Measurements from ENCODE around the gene RAB11FIP4.
A peak's percentile ranks its signal among the peaks of the same experiment; 100 is the strongest.

RAB11FIP4 gene

DNA sequence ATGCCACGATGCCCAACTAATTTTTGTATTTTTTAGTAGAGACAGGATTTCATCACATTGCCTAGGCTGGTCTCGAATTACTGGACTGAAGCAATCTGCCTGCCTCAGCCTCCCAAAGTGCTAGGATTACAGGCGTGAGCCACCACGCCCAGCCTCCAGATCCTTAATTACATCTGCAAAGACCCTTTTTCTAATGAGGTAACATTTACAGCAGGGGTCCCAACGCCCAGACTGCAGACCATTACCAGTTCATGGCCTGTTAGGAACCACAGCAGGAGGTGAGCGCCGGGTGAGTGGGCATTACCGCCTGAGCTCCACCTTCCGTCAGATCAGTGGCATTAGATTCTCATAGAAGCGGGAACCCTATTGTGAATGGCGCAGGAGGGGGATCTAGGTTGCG, 4.0 kb upstream of the RAB11FIP4 start:
- no peak for DNase-seq

- DNase-seq = no peak
These were observed 3.1 kb upstream of the RAB11FIP4 start for GRCh38 chr17:31388351-31388750.

DNA sequence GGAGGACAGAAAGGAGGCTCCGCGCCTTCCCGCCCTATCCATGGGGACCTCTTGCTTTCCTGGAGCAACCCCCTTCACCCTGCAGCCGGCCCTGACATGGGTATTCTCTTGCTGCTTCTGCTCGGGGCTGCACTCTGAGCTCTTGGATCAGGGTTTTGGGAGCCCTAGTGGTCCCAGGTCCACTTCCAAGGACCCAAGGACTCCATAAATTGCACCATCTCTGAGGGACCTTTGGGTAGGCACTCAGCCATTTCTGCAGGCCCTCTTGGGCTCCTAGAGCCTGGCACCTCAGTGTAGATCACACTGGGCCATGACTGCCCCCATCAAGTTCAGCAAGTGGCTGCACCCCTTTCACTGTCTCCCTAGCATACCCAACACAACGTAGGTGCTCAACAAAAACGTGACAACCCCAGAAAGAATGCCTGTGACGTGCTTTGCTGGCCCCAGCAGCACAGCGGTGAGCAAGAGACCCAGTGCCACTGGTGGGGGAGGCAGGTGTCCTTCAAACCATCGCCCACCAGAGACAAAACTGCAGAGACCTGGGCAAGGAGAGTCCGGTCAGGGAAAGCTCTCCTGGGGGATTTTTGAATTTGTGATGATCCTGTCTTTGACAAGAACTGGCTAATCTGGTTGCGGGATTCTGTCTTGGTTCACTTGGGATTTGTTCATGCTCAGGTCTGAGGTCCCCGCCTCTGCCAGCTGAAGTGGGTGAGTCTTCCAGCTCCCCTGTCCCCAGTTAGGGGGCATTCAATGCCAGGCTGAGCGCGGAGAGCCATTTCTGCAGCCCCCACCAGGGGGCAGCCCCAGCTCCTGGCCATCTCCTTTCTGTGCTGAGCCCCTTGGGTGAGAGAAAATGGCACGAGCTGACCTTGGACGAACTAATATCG, 2.5 kb upstream of the RAB11FIP4 start:
- DNase-seq = peak in 1 of 2 donors; percentile 50

DNA sequence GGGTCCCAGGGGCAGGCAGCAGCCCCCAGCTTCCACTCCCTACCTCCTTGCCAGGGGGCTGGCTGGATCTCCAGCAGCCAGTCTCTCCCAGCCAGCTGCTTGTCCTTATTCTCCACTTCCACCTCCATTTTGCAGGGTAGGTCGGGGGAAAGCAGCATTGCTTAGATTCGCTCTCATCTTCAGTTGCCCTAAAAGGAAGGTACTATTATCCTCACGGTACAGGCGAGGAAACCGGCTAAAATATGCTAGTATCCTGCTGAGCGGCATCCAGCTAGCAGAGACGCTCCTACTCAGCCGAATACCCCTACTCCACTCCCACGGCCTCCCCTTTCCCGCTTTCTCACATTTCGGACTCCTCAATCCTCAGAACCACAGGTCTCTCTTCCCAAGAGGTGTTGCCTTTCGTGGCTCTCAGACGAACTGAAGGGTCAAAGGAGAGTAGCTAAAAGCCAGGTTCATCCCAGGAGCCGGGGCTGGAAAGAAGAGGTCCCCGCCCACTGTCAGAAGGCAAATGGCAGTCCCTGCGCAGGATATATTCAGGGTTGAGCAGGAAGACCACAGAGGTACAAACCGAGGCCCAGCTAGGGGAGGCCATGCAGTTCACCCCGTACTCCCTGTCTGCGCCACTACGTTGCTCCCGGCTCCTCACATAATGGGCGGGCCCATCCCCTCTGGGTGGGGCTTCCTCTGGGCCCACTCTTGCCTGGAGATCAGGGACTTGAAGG, 1.7 kb upstream of the RAB11FIP4 start:
- no peak for DNase-seq

DNA sequence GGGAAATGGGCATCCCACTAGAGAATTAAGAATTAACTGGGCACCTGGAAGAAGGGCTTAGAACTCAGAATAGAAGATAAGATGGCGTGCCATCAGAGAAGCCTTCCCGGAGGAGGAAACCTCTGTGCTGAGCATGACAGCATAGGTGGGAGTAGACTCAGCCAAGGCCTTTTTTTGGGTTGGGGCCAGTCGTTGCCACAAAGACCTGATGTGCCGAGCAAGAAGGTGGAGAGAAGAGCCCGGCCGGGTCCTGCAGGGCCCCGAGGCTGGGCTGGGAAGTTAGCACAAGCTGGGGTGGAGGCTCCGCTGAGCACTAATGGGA, 1.1 kb upstream of the RAB11FIP4 start:
- DNase-seq = no peak

GRCh38 chr17:31390748-31391495, 553 bp upstream of the RAB11FIP4 start:
- no peak for DNase-seq

GRCh38 chr17:31392002-31392855, 754 bp downstream of the RAB11FIP4 start:
- DNase-seq = no peak

- DNase-seq = no peak
These were observed 1.6 kb downstream of the RAB11FIP4 start for GRCh38 chr17:31392856-31393748.

DNA sequence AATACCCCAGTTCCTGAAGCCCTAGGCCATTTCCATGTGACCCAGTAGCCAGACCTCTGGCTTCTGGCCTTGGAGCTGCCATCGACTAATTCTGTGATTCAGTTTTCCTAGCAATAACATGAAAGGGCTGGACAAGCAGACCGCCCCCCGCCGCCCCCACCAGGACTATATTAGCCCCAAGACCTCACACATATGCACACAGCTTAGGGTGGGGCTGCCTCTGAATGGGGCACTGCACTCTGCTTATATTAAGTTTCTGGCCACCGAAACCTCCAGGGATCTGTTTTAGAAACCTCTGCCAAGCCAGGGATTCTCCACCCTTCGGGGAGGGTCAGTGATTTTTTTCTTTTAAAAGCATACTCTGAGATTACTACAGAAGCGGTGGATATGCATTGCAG, 2.3 kb downstream of the RAB11FIP4 start:
- DNase-seq = no peak

DNA sequence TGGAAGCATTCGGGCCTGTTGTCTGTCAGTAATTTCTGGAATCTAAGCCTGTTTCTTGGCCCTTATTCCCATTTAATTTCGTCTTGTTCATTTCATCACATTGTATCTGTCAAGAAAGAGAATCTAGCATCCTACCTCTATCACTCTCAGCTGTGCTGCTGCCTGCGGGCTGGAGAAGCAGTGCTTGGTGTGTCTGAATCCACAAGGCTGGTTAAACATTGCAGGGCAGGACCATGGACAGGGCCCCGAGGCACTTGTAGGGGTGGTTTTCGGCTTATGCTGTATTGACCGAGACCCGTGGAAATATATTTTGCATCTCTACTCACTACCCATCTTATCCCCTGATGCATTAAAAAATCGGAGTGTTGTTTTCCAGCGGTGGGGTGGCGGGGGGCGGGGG, 3.1 kb downstream of the RAB11FIP4 start:
- peak; percentile 16 to 61 for DNase-seq

DNA sequence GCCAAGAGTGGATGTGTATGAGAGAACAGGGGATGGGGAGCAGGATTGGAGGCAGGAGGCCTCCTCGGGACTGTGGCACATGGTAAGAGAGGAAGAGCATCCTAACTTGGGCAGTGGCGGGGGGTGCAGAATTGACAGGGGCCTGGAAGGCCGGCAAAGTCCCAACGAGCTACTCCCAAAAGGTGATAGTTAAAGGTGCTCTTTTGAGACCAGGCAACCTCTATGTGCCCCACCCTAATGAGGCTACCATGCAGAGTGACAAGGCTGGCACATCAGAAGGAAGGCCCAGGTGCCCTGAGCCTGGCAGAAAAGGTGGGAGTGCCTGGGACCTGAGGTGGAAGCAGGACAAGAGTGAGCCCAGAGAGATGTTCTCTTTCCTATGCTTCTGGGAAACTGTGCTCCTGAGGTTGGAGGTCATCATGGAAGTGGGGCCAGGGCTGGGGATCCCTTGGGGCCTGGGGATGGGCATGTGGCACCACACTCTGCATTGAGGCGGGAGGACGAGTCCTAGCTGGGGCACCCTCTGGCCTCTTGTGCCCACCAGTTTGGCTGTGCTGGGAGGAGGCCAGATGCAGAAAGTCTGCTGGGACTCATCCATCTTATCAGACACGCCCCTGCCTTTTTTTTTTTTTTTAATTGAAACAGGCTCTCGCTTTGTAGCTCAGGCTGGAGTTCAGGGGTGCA, 5.9 kb downstream of the RAB11FIP4 start:
- DNase-seq = no peak

DNA sequence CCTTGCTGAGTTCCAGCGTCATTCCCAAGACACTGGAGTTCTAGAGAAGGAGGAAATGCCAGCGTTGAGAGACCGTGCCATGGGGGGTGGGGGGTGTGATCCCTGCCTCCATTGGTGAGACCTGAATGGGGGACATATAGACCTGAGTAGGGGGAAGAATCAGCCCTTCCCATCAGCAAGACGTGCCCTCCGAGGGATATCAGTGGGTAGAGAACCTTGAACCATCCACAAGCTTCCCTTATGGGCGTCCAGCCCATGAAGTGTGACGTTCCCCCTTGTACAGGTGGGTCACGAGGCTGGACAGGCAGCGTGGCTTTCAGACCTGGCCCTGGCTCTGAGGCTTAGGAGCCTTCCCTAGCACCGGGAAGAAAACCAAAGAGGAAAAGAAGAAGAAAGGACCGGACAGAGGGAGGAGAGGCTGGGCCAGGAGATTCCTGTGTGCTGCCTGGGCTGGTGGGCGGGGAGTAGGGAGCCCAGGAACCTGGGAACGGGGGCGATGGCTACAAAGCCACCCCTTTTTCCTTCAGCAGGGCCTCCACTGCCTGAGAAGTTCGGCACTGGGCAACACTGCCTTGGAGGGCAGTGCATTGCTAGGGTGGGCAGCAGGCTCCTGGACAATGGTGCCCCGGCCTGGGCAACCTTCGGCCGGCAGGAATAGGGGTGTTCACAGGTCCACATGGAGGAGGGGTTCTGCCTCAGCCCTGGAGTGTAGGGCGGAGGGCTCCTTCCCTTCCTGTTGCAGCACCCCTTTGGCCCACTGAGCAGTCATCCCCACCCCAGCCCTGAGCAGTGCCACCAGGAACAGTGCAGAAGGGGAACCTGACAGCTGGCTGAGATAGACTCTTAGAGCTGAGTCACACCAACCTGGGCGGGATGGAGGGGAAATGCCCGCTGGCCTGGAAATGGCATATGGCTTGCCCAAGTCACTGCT, 7.2 kb downstream of the RAB11FIP4 start:
- DNase-seq = peak; percentile 50 to 55

DNA sequence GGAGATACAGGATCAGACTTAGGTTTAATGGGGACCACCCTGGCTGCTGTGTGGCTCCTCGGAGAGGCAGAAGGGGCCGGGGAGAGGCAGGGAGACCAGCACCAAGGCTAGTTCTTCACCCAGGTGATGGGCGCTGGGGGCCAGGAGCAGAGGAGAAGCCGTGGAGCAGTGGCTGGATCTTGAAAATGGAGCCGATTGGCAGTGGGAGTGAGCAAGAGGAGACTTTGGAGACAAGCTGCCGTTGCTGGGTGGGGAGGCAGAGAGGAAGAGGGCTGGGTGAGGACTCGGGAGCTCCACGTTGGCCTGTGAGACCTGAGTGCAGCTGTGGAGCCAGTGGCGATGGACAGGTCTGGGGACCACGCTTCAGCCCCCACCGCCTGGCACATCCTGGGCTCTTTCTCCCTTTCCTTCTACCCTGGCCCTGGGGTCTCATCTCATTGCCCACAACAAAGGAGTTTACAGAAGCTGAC, 9.0 kb downstream of the RAB11FIP4 start:
- no peak for DNase-seq

DNA sequence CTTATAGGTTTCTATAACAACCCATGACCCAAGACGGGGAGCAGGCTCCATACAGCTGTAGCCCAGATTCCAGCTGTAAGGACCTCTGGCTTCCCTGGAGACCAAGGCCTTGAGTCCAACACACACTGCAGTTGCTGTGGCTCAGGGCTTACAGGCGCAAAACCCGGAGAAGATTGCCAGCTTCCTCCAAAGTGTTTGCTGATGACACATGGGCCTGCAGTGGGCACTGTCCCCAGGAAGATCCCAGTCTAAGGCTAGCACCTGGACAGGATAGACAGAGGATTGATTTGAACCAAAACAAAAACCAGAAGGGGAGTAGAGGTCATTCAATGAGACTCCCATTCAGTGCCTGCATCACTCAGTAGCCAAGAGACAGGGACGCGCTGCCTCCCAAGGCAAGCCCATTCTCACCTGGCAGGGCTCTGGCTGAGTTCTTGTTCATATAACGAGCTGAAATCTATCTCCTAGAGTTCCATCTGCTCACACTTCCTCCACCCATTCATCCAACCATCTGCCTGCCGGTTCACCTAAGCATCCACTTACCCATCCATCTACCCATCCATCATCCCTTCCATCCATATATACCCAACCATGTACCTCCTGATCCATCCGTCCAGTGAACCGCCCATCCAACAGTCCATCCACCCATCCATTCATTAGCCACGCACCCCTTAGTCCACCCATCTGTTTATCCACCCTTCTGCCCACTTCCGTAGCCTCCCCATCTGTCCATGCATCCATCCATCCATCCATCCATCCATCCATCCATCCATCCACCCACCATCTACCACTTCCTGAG, 10.2 kb downstream of the RAB11FIP4 start:
- DNase-seq = no peak

DNA sequence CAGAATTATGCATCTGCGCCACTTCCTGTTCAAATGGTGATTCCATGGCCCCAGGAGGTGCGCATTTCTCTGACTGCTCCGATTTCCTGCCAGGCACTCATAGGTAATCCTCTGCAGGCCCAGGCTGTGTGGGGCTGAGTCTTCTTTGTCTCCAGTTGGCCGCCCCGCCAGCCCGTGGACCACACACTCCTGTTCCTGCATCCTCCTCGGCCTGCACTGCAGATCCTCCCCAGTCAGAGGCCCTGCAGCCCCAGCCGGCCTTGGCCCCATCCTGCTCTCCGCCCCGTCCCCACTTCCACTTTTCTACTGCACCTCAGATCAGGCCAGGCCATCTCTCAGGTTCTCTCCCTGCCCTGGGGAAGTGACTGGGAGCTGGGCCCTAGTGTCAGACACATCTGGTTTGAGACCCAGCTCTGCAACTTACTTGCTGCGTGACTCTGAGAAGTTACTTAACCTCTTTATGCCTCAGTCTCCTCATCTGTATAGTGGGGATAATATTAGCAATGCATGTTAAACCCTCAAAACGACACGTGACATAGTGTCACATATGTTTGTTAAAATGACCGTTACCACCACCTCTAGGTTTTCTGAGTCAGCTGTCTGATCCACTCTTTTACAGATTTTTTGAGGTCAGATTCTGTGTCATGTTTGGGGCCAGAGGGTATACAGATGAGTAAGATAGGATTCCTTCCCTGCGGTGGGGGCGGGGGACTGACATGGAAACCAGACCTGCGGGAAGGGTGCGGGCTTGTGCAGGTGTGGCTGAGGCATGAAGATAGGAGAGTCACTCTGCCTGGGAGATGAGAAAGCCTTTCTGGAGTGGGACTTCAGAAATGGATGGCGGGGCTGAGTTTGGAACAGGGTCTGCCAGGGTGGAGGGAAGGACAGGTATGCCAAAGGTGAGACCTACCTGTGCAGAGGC, 12.8 kb downstream of the RAB11FIP4 start:
- no peak for DNase-seq

DNA sequence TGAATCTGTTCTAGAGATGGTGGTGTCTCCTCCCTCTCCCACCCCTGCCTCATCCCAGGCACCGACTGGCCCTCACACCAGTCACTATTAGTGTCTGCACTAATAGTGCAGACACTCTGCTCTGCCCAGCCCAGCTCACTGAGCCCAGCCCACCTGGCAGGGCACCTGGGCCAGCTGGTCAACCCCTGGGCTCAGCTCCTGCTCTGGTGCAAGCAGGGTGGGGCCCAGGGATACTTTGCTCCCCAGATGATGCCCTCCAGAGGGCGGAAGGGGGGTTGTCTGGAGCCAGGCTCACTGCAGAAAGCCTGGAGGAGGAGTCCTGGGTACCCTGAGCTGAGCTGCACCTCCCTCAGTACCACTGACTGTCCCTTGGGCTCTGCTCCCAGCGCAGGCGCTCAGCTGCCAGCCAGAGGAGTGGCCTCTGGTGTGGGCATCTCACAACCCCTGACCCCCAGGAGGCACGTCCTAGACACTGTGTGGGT, 14.5 kb downstream of the RAB11FIP4 start:
- no peak for DNase-seq

- DNase-seq = no peak
These were observed 17.1 kb downstream of the RAB11FIP4 start for GRCh38 chr17:31408586-31408985.

Data from inflammatory macrophage treated with lipopolysaccharide for 1 hour (primary cell).